NCI-H82 treated with DMSO at 0.1 percent for 48 hours (cell line): ENCODE measurements around the gene USP4.
"Not testable (repeated sequence)": the region's sequence is repeated elsewhere in the genome, so short reads cannot be mapped to it uniquely, and the experiment has no call there.

Experiments
- DNase-seq: peaks from one replicate; lab custom pipeline; 2025; ENCODE audit not compliant: unreplicated experiment; lab: John Stamatoyannopoulos, UW

Gene USP4, protein sequence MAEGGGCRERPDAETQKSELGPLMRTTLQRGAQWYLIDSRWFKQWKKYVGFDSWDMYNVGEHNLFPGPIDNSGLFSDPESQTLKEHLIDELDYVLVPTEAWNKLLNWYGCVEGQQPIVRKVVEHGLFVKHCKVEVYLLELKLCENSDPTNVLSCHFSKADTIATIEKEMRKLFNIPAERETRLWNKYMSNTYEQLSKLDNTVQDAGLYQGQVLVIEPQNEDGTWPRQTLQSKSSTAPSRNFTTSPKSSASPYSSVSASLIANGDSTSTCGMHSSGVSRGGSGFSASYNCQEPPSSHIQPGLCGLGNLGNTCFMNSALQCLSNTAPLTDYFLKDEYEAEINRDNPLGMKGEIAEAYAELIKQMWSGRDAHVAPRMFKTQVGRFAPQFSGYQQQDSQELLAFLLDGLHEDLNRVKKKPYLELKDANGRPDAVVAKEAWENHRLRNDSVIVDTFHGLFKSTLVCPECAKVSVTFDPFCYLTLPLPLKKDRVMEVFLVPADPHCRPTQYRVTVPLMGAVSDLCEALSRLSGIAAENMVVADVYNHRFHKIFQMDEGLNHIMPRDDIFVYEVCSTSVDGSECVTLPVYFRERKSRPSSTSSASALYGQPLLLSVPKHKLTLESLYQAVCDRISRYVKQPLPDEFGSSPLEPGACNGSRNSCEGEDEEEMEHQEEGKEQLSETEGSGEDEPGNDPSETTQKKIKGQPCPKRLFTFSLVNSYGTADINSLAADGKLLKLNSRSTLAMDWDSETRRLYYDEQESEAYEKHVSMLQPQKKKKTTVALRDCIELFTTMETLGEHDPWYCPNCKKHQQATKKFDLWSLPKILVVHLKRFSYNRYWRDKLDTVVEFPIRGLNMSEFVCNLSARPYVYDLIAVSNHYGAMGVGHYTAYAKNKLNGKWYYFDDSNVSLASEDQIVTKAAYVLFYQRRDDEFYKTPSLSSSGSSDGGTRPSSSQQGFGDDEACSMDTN

DNA sequence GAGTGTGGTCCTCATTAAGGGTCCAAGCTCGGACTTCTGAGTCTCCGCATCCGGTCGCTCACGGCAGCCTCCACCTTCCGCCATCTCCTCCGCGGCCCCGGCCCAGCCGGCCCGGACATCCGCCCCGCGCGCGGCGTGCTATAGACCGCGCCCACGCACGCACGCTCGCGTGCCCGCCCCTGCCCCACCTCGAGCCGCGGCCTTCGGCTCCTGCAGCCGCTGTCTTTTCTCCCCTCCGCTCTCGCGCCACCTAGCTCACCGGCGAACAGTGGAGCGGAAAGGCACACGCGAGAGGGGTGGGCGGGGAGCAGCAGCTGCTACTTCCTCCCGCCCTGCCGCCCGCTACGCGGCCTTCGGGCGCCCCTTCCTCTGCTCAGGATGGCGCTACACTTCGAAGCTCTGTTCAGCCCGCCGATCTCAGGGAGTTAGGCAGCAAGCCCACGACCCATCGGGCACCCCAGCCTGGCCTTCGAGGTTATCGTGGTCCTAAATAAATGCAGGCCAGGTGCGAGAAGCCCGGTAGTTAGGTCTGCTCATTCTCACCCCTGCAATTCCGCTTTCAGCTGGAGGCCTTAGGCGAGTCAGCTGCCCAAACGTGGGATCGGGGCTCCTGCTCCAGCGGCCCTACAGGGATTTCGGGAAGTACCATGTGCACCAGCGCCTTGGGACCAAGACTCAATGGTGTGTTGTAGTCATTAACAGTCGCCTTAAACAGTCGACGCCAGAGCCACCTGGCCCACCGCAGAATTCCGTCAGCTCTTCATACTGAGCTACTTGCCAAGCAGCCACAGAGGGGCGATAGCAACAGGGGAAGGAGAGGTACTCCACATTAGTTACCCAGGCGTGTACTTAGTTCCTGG lies at the start of gene USP4:
Gene USP4 (minus strand): TSS at position 113 of the 860 bp plus-strand sequence. CDS start 29 bp downstream, at position 84.
- DNase-seq: peak; percentile 47

GRCh38 chr3:49389297-49389696 lies 49.4 kb upstream of the USP4 start:
- DNase-seq: no peak

GRCh38 chr3:49388289-49388820 lies 48.5 kb upstream of the USP4 start:
- DNase-seq: no peak

DNA sequence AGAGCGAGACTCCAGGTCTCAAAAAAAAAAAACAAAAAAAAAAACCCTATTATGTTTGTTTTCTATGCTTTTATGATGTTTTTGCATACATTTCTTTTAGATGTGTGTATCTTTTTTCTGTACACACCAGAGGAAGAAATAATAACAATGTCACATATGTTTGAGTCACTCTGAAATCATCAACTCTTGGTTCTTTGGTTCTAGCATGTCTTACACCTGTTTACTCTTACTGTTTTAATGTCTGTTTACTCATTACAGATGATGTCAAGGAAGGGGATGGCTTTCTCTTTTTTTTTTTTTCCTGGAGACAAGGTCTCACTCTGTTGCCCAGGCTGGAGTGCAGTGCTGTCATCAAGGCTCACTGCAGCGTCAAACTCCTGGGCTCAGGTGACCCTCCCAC lies 47.9 kb upstream of the USP4 start:
- DNase-seq: no peak

DNA sequence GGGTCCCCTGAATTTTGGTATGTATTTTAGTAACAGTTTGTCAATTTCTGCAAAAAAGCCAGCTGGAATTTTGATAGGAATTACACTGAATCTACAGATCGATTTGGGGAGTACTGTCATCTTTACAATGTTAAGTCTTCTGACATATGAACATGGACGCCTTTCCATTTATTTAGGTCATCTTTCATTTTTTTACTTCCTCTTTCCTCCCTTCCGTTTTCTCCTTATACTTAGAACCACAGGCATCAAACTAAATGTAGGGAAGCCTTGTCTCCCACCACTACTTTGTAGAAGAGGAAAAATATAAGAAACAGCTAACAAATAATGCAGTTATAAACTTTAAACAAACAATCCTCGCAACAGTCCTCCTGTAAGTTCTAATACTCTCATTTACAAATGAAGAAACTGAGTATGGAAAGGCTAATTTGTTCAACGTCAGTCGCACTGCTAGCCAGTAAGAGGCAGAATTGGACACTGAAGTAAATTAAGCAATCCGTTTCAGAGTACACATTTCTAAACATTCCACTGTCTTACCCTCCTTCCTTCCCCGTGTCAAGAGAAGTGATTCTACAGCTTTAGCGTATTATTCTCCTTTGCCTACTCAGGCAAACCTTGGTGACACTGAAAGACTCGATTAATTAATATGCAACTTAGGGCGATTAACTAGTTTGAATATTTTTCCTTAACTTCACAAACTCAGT lies 46.4 kb upstream of the USP4 start:
- no peak for DNase-seq

- no peak for DNase-seq
These were observed 45.8 kb upstream of the USP4 start for GRCh38 chr3:49385617-49386016.

GRCh38 chr3:49383387-49383786 lies 43.5 kb upstream of the USP4 start:
- no peak for DNase-seq

- no peak for DNase-seq
These were observed 38.5 kb upstream of the USP4 start for GRCh38 chr3:49378249-49378895.

- DNase-seq: no peak
These were observed 37.6 kb upstream of the USP4 start for GRCh38 chr3:49377483-49377882.

- no peak for DNase-seq
These were observed 32.1 kb upstream of the USP4 start for GRCh38 chr3:49371946-49372345.

- no peak for DNase-seq
These were observed 30.9 kb upstream of the USP4 start for GRCh38 chr3:49370585-49371290.

DNA sequence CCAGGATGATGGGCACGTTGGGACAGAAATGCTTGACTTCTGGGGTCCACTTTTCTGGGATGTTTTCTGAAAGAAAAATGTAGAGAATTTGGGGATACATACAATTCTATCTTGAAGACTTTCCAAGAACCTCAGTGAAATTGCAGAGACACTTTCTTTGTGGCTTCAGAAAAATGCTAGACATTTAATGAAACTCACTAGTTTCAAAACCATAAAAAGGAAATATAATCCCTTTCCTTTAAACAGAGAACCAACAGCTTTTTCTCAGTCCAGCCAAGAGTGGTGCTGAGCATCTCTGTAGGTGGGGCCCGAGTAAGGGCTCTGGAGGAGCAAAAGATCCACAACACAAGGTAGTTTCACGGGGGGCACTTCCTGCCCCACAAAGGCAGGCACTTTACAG lies 22.7 kb upstream of the USP4 start:
- no peak for DNase-seq

DNA sequence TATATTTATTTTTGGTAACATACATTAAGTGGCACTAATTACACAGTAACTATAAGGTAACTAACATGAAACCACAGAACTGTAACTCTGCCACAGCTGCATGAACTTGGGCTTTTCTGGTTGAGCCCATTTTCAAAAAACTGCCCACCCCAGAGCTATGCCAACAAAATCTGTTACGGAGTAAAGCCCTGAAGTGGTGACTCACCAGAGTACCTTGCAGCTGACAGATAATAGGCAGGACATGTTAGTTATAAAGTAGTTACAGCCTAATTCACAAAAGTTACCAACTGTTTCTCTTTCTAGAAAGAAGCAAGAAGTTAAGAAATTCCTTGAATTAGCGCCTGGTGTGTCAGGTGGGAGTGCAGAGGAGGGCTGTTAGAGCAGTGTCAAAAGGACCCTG lies 19.8 kb upstream of the USP4 start:
- no peak for DNase-seq

- no peak for DNase-seq
These were observed 19.0 kb upstream of the USP4 start for GRCh38 chr3:49358884-49359225.

DNA sequence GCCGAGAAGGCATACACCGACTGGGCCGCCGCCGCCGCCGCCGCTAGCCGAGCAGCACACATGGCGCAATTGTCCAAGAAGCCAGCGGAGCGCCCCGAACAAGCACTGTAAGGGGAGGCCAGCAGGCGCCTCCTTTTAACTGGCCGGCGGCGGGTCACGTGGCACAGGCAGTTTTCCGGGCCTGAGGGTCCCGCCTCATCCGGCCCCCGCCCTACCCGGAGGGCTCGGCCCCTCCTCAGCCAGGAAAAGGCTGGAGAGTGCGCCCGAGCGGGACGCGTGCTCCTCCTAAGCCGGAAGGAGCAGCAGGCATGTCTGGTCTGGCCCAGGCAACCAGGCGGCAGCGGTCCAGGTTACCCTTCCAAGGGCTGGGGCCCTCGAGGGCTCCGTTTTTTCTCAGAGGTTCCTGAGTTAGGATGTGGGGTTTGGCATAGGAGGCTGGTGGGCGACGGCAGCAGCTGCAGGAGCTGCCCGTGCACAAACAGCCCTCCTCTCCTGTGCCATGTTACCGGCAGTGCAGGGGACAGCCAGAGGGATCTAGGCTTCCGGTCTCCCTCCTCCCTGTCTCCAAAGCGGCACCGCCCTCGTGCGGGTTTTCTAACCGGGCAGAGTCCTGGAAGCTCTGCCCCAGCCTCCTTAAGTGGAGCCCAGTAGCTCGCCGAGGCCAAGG lies 18.5 kb upstream of the USP4 start, which contains the start of gene GPX1:
Gene GPX1 (minus strand): TSS at position 137 of the 667 bp plus-strand sequence. CDS start 75 bp downstream, at position 62.
- DNase-seq: peak; percentile 72

DNA sequence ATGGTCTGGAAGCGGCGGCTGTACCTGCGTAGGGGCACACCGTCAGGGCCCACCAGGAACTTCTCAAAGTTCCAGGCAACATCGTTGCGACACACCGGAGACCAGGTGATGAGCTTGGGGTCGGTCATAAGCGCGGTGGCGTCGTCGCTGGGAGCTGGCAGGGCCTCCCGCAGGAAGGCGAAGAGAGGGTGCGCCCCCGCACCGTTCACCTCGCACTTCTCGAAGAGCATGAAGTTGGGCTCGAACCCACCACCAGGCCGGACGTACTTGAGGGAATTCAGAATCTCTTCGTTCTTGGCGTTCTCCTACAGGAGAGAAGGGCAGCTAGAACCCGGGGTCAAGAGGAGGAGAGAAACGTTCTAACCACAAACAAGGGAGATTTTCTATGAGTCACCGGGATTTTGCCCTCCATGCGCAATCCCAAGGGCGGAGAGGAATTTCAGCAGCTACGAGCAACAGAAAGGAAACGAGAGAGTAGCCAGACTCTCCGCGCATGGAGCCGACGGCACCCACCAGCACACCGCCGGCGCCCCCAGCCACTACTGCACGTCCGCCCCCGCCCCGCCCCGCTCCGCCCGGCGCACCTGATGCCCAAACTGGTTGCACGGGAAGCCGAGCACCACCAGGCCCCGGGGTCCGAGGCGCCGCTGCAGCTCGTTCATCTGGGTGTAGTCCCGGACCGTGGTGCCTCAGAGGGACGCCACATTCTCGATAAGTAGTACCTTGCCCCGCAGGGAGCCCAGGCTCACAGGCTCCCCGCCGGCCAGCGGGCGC lies 17.8 kb upstream of the USP4 start:
- not testable (repeated sequence) for DNase-seq

DNA sequence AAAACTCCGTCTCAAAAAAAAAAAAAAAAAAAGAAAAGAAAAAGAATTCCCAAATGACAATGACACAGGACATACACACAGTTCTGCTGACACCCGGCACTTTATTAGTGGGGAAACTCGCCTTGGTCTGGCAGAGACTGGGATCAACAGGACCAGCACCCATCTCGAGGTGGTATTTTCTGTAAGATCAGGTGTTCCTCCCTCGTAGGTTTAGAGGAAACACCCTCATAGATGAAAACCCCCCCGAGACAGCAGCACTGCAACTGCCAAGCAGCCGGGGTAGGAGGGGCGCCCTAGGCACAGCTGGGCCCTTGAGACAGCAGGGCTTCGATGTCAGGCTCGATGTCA lies 17.2 kb upstream of the USP4 start:
- DNase-seq: not testable (repeated sequence)
